GM18870 (cell line): ENCODE results near the gene SCFD2.
A peak's percentile ranks its signal among the peaks of the same experiment; 100 is the strongest.
"Not testable (repeated sequence)": the region's sequence is repeated elsewhere in the genome, so short reads cannot be mapped to it uniquely, and the experiment has no call there.

Experiments
- ATAC-seq: cut with Tn5 transposase; IDR thresholded peaks from one replicate; pipeline ENCODE4 v1.9.1; 2021; ENCODE audit warnings: moderate library complexity; ENCODE audit not compliant: unreplicated experiment

Gene SCFD2

GRCh38 chr4:53059871-53060270, 306.0 kb downstream of the SCFD2 start:
- ATAC-seq = no peak

- no peak for ATAC-seq
Measured at GRCh38 chr4:53059256-53059655, 306.6 kb downstream of the SCFD2 start.

- ATAC-seq = no peak
Measured at GRCh38 chr4:53057679-53058078, 308.2 kb downstream of the SCFD2 start.

DNA sequence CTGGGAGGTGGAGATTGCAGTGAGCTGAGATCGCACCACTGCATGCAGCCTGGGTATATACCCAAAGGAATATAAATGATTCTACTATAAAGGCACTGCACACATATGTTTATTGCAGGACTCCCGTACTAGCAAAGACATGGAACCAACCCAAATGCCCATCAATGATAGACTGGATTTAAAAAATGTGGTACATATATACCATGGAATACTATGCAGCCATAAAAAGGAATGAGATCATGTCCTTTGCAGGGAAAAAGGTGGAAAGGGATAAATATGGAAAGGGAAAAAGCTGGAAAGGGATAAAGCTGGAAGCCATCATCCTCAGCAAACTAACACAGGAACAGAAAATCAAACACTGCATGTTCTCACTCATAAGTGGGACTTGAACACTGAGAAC, 308.8 kb downstream of the SCFD2 start:
- ATAC-seq = not testable (repeated sequence)

GRCh38 chr4:53055716-53056403, 310.0 kb downstream of the SCFD2 start:
- ATAC-seq = no peak

- ATAC-seq = no peak
Measured at GRCh38 chr4:53055274-53055673, 310.6 kb downstream of the SCFD2 start.

GRCh38 chr4:53050361-53050774, 315.5 kb downstream of the SCFD2 start:
- ATAC-seq = no peak

DNA sequence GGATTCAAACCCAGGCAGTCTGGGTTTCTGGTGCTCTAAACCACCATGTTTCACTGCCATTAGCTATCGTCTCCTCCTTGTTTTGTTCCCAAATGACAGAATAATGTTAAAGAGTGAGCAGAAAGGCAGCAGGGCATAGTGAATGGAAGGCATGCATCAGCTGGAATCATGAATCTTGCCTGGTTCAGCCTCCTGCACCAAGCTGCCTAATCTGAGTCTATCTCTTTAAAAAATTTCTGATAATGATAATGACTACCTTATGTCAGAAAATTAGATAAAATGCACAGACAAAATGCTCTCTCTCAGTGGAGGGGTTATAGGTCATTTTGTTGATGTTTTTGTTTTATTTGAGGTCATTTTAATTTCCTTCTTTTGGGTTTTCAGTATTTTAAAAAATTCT, 316.3 kb downstream of the SCFD2 start:
- ATAC-seq = no peak

DNA sequence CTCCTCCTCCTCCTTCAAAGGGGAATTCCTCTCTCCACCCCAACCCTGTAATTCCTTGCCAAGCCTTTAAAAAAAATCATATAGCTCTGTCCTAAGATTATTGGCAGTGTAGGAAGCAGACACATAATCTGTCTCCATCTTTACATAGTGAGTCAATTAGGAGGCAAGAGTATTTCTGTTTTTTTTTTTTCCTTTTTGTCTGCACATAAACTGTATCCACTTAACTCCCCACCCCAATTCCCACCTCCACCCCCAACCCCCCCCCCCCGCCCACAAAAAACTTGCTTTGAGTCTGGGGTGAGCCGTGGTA, 321.3 kb downstream of the SCFD2 start:
- ATAC-seq = no peak

DNA sequence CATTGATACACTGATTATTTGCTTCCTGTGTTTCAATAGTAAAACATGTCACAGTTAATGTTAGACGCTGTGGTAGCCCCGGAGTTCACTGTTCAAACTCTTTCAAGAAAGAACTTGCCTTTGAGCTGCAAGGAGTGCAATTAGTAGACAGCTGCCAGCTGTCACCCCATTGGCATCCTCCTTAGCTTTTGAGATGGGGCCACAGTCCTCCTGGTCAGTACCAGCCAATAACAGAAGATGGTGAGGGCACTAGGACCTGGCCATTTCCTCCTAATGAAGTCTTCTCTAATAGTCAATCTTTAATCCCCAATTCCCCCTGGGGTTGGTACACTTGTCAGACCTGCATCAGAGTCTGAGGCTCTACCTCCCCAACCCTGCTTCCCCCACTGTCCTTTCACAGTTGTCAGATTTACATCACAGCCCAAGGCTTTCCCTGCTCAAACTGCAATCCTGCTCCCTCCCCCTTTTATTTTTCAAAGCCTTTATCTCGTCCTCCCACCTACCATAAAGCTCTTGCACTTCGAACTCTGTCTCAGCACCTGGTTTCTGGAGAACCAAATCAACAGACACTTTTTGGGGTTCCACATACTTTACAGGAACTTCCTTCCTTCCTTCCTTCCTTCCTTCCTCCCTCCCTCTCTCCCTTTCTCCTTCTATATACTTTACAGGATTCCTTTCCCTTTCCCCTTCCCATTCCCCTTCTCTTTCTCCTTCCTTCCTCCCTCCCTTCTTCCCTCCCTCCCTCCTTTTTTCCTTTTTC, 321.8 kb downstream of the SCFD2 start:
- no peak for ATAC-seq

DNA sequence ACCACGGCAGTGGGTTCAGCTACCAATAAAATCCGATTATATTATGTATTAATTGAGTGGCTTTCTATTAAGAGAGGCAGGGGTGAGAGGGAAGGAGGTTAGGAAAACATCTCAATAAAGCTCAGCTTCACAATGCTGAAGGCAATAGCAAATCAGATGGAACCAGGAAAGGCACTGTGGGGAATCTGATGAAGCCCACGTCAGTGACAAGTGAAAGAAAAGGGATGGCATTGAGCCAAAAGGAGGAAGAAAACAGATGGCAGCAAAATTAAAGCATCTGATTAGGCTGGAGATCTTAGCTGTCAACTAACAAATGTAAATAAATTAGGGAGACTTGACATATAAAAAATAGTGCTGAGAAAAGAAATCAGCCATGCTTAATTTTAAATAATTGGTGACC, 322.8 kb downstream of the SCFD2 start:
- ATAC-seq = no peak

DNA sequence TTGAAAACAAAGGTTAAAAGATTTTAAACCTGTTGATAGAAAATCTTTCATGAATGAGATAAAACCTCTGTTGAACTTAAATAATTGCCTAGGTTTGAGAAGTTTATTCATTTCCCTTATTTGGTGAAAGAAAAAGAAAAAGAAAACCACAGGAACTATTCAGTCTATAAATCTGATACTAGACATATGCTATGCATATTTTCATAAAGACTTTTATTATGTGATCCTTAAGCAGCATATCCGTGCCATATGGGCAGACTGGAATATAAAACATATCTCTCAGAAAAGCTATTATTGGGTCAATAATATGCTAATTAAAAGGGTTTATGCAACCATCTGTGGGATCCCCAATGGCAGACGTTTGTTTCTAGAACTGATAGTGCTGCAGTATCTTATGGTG, 325.0 kb downstream of the SCFD2 start:
- no peak for ATAC-seq

GRCh38 chr4:53040459-53040815, 325.4 kb downstream of the SCFD2 start:
- no peak for ATAC-seq

- no peak for ATAC-seq
Measured at GRCh38 chr4:53039741-53040458, 326.0 kb downstream of the SCFD2 start.

GRCh38 chr4:53037892-53038291, 328.0 kb downstream of the SCFD2 start:
- no peak for ATAC-seq

- not testable (repeated sequence) for ATAC-seq
Measured at GRCh38 chr4:53032908-53033307, 333.0 kb downstream of the SCFD2 start.

- ATAC-seq = no peak
Measured at GRCh38 chr4:53026233-53026632, 339.6 kb downstream of the SCFD2 start.

DNA sequence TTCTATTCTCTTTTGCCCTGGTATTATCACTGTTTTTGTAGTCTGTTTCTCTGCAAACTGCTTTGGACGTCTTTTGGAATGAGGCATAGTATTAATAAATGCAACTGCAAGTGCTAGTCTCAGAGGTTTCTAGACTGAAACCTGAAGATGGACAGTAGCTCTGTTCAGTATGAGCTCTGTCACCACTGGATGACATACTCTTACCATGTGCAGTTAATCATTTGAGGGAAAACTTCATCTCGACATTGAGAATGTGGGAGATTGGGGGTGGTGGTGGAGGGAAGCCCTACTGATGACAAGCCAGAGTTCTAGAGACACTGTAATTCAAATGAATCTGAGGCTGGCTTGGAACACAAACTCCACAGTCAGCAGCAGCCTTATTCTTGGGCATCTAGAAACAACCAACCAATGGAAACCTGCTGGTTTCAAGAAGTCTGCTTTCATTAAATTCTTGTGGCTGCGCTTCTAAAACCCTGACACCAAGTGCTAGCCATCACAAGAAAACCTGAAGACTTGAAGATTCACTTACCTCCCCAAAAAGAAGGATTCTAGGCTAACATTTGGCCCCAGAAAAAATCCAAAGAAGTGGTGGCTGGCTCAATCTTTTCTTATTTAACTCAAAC, 342.1 kb downstream of the SCFD2 start:
- peak; percentile 57 for ATAC-seq

DNA sequence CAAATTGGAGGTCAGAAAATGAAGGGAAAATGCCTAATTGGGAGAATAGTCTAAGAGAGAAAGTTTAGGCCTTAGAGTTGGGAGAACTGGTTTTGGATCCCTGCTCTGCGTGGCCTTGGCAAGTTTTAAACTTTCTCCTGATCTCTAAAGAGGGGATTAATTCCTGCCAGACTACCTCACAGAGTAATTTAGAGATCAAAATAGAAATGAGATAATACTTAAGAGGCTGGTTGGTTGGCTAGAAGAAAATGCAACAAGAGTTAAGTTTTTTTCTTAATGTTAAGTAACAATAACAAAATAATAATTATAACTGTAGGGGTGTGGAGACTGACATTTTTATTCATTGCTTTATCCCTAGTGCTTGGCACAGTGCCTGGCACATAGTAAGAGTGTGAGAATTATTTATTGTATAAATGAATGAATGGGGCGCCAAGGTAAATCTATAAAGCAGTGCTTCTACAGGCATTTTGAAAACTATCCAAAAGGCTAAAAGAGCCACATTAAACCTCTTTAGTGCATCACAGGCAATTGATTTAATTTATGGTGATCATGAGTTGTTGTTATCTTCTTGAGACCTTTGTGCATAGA, 343.3 kb downstream of the SCFD2 start:
- ATAC-seq = no peak

DNA sequence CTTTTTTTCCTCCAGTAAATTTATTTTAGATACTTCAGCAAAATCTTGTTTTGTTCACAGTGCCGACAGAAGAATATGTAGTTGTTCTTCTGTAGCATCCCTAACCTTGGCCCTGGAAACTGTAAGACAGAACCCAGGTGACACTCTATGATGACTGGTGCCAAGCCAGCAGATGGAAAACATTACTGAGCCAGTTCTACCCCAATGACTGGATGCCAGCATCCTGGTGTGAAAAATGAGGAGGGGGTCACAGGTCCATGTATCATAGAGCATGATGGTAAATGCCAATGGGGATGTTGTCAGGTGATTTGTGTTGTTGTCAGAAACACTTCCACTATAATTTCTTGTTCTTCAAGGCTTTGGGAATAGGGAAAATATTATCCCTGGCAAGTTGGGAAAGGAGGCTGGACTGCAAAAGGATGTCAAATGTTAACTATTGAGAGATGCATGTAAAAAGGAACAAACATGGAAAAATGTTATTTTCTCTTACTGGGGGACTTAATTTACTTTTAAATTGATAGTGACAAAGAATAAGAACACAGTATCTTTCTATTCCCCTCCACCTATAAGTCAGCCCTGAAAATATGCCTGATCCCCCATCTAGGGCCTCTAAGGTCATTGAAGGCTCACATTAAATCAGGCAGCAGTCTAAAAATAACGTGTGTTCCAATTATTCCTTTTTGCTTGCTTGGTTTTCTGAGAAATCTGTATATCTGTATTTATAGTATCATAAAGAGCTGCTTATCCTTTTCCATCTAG, 343.9 kb downstream of the SCFD2 start:
- ATAC-seq = no peak
